Fibroblast of villous mesenchyme (primary cell): Measurements from ENCODE around the gene FYCO1. TPM values are rescaled to one million over a fixed set of nuclear protein-coding genes. Genes with fewer than 3 reads are reported as not detected.

ENCODE experiments used
- DNase-seq: peaks from one replicate; pipeline ENCODE4 v3.0.0-alpha.2; 2010; ENCODE audit warnings: low read depth
- H3K4me3 ChIP-seq: 2 replicates; pipeline ENCODE4 v1.5.1; 2011; ENCODE audit warnings: low read depth, mild to moderate bottlenecking, low read length
- CTCF ChIP-seq: IDR thresholded peaks from 2 replicates; pipeline ENCODE4 v1.5.1; 2012; ENCODE audit warnings: low read depth, mild to moderate bottlenecking, low read length; ENCODE audit not compliant: insufficient read depth
- total RNA-seq: library from RNA; depleted of rRNA; stranded (reverse); fragments of >200 nt; gene quantifications from 2 replicates; pipeline ENCODE4 v1.2.3, GENCODE V29; 2012

FYCO1 gene
- total RNA-seq, 1 donor, result 23.7 TPM

- DNase-seq, result no peak
- no peak for TF ChIP-seq CTCF
- H3K4me3 ChIP-seq, result no peak overlapping the region
These were observed 62.0 kb downstream of the FYCO1 start for GRCh38 chr3:45933591-45933990.

GRCh38 chr3:45932112-45932511 is 63.5 kb downstream of the FYCO1 start:
- DNase-seq, result no peak
- TF ChIP-seq CTCF, result no peak
- H3K4me3 ChIP-seq, result no peak overlapping the region

GRCh38 chr3:45931496-45931895 is 64.1 kb downstream of the FYCO1 start:
- no peak for TF ChIP-seq CTCF
- no peak for DNase-seq
- H3K4me3 ChIP-seq, result no peak overlapping the region

- peak; percentile 30 for DNase-seq
- no peak overlapping the region for H3K4me3 ChIP-seq
- TF ChIP-seq CTCF, result peak; percentile 89
These were observed 66.5 kb downstream of the FYCO1 start for GRCh38 chr3:45929042-45929679.

GRCh38 chr3:45927881-45928280 is 67.7 kb downstream of the FYCO1 start:
- TF ChIP-seq CTCF, result no peak
- H3K4me3 ChIP-seq, result no peak overlapping the region
- DNase-seq, result no peak

- peak; percentile 15 for DNase-seq
- no peak for TF ChIP-seq CTCF
- no peak overlapping the region for H3K4me3 ChIP-seq
These were observed 71.9 kb downstream of the FYCO1 start for GRCh38 chr3:45923755-45924154.
